Sciatic nerve (tissue), 2 donors: Measurements from ENCODE around the gene B9D2. TPM values are rescaled to one million over a fixed set of nuclear protein-coding genes. Genes with fewer than 3 reads are reported as not detected.
"Not testable (repeated sequence)": the region's sequence is repeated elsewhere in the genome, so short reads cannot be mapped to it uniquely, and the experiment has no call there.

Experiments used
- ATAC-seq: fragments of 200-7000 bp; cut with Tn5 transposase; one replicate; pipeline ENCODE4 v1.9.1; 2020; ENCODE audit warnings: mild to moderate bottlenecking, moderate library complexity
- DNase-seq: peaks from one replicate; pipeline ENCODE4 v3.0.0-alpha.2; 2020; ENCODE audit warnings: low spot score
- intact Hi-C: fragments of 100-400 bp; cut with DNase I; formaldehyde crosslinking; loops from one replicate; pipeline ENCODE4 v1.14.2; 2022
- total RNA-seq: library from RNA; stranded (reverse); fragmentation: NEBNext Ultra II Directional; extraction: Animal tissue kit (Norgen Biotek cat#: 25700); gene quantifications from one replicate; pipeline ENCODE4 v1.2.1, GENCODE V29; 2021
- donor health status: DM: no; HTN: no; CAD: no.
- donor health status: DM: no; HTN: no; CAD: no.

B9D2 gene
- total RNA-seq, result 4.1 TPM

GRCh38 chr19:41363753-41364523 is at the start of gene B9D2:
Gene B9D2, minus strand, starts transcription at chr19:41364149. Its CDS starts 630 bp downstream, at chr19:41363519.
- ATAC-seq (peak; percentile 98), DNase-seq (peak; percentile 98)
- intact Hi-C loops, result no loop called here

- no peak for ATAC-seq
- intact Hi-C loops, result no loop called here
- no peak for DNase-seq
These were observed 49.0 kb upstream of the B9D2 start for GRCh38 chr19:41412953-41413352.

- DNase-seq, result no peak
- ATAC-seq, result peak; percentile 64
- intact Hi-C loops, result no loop called here
These were observed 48.0 kb upstream of the B9D2 start for GRCh38 chr19:41411968-41412265.

- ATAC-seq, result peak; percentile 14
- intact Hi-C loops, result no loop called here
- no peak for DNase-seq
These were observed 47.4 kb upstream of the B9D2 start for GRCh38 chr19:41411100-41411967.

GRCh38 chr19:41410336-41411054 is 46.5 kb upstream of the B9D2 start:
- DNase-seq (no peak), ATAC-seq (no peak)
- intact Hi-C loops, result no loop called here

- ATAC-seq, result no peak
- intact Hi-C loops, result no loop called here
These were observed 45.3 kb upstream of the B9D2 start for GRCh38 chr19:41409288-41409687.

GRCh38 chr19:41408846-41409245 is 44.9 kb upstream of the B9D2 start:
- intact Hi-C loops, ATAC-seq, DNase-seq: not testable (repeated sequence)

More at GRCh38 chr19:41409288-41409687, 45.3 kb upstream of the B9D2 start:
- DNase-seq, result no peak

- DNase-seq, result no peak
- intact Hi-C loops, result no loop called here
- ATAC-seq, result no peak
These were observed 44.3 kb upstream of the B9D2 start for GRCh38 chr19:41408256-41408655.

- DNase-seq (no peak), ATAC-seq (peak; percentile 55)
- intact Hi-C loops, result no loop called here
These were observed 43.3 kb upstream of the B9D2 start for GRCh38 chr19:41407271-41407670.

- ATAC-seq (no peak), DNase-seq (no peak)
- intact Hi-C loops, result no loop called here
These were observed 41.8 kb upstream of the B9D2 start for GRCh38 chr19:41405776-41406175.

GRCh38 chr19:41403181-41403970 is 39.4 kb upstream of the B9D2 start:
- intact Hi-C loops, result no loop called here
- DNase-seq (no peak), ATAC-seq (no peak)

GRCh38 chr19:41402010-41402409 is 38.1 kb upstream of the B9D2 start:
- intact Hi-C loops, result no loop called here
- DNase-seq (no peak), ATAC-seq (no peak)

GRCh38 chr19:41401483-41401882 is 37.5 kb upstream of the B9D2 start:
- ATAC-seq (no peak), DNase-seq (no peak)
- intact Hi-C loops, result no loop called here

- no peak for ATAC-seq
- no peak for DNase-seq
- intact Hi-C loops, result no loop called here
These were observed 35.6 kb upstream of the B9D2 start for GRCh38 chr19:41399525-41399924.

- no peak for ATAC-seq
- intact Hi-C loops, result no loop called here
These were observed 35.1 kb upstream of the B9D2 start for GRCh38 chr19:41399091-41399490.

GRCh38 chr19:41398598-41398997 is 34.6 kb upstream of the B9D2 start:
- no peak for ATAC-seq
- intact Hi-C loops, result no loop called here
- DNase-seq, result no peak

More at GRCh38 chr19:41399091-41399490, 35.1 kb upstream of the B9D2 start:
- DNase-seq, result no peak

- intact Hi-C loops, result no loop called here
These were observed 34.1 kb upstream of the B9D2 start for GRCh38 chr19:41398050-41398418.

GRCh38 chr19:41397086-41398049 is 33.4 kb upstream of the B9D2 start, which contains the start of the genes BCKDHA and EXOSC5:
Gene BCKDHA, plus strand, starts transcription at chr19:41397818. Its CDS starts 10 bp downstream, at chr19:41397828.
Gene EXOSC5, minus strand, starts transcription at chr19:41397359. Its CDS starts 31 bp downstream, at chr19:41397328.
- ATAC-seq (peak; percentile 99), DNase-seq (peak; percentile 99)
- intact Hi-C loops, result no loop called here

More at GRCh38 chr19:41398050-41398418, 34.1 kb upstream of the B9D2 start:
- DNase-seq (no peak), ATAC-seq (no peak)
